ENCODE data around the gene CHST11.

The CHST11 gene

GRCh38 chr12:104718304-104718929 lies 261.7 kb downstream of the CHST11 start:
- DNase-seq (ENCODE audit: low read depth in 2 of 2) = no peak

- no peak for DNase-seq (ENCODE audit: low read depth in 2 of 2)
These were observed 263.1 kb downstream of the CHST11 start for GRCh38 chr12:104719700-104720338.

- peak in 1 of 2 experiments; percentile 37 for DNase-seq (ENCODE audit: low read depth in 2 of 2)
These were observed 263.7 kb downstream of the CHST11 start for GRCh38 chr12:104720339-104721038.

- DNase-seq (ENCODE audit: low read depth in 2 of 2) = no peak
These were observed 264.3 kb downstream of the CHST11 start for GRCh38 chr12:104721039-104721405.

DNA sequence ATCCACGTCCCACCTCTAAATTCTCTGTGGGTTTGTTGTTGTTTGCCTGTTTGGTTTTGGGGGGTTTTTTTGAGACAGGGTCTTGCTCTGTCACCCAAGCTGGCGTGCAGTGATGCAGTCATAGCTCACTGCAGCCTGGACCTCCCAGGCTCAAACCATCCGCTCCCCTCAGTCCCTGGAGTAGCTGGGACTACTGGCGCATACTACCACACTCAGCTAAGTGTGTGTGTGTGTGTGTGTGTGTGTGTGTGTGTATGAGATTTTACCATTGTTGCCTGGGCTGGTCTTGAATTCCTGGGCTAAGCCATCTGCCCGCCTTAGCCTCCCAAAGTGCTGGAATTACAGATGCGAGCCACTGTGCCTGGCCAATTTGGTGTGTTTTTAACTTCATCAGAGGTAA lies 265.2 kb downstream of the CHST11 start:
- no peak for DNase-seq (ENCODE audit: low read depth in 2 of 2)

DNA sequence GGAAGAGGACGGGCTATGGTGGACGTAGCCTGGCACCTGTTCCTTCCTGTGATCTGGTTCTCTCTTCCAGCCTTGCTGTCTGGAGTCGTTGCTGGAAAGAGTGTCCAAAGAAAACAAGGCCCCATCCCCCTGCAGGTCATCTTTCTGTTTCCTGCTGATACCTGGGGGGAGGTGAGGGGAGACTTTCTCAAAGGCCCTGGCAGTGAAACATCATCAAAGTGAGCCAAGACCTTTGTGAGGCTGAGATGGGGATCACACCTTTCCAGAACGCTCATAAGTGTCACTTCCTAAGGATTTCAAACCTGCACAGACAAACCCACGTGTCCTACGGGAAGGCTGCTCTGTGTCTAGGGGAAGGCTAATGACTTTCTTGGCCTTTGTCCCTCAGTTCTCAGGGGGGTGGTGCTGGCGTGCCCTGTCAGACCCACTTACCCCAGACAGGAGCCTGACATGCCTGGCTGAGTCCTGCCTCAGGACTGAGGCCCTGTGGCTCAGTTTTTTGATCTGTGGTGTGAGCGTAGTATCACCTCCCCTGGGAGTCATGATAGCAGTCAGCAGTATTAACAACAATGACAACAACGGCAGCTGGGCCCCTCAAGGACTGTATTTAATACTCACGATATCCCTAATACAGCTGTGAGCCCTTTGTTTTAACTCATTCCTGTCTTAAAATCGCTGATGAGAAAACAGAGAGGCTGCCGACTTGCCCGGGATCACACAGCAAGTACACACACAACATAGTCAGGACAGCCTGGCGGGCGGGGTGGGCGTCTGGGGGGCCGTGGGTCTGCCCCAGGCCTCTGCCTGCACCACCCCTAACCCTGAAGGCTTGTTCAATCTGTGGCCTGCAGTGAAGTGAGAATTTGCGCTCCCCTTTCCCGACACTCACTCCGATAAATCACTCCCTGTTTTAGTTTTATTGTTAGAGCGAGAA lies 266.1 kb downstream of the CHST11 start:
- no peak for DNase-seq (ENCODE audit: low read depth in 2 of 2)

DNA sequence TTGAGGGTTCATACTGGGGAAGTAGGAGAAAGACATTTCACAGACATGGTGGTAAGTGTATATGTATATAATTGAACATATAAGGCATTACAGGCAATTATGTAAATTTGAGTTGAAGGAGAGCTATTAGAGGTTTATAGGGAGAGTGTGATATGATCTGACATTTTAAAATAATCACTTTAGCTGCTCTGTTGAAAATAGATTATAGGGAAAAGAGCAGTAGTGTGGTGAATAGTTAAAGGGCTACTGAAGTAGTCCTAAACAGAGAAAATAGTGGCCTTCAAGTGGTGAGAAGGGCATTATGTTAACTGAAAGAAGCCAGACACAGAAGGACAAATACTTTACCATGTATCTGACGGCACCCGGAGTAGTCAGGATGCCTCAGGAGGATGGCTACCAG lies 267.1 kb downstream of the CHST11 start:
- no peak for DNase-seq (ENCODE audit: low read depth in 2 of 2)

GRCh38 chr12:104724992-104725585 lies 268.3 kb downstream of the CHST11 start:
- DNase-seq (ENCODE audit: low read depth in 2 of 2) = no peak

GRCh38 chr12:104725610-104726009 lies 268.9 kb downstream of the CHST11 start:
- no peak for DNase-seq (ENCODE audit: low read depth in 2 of 2)

DNA sequence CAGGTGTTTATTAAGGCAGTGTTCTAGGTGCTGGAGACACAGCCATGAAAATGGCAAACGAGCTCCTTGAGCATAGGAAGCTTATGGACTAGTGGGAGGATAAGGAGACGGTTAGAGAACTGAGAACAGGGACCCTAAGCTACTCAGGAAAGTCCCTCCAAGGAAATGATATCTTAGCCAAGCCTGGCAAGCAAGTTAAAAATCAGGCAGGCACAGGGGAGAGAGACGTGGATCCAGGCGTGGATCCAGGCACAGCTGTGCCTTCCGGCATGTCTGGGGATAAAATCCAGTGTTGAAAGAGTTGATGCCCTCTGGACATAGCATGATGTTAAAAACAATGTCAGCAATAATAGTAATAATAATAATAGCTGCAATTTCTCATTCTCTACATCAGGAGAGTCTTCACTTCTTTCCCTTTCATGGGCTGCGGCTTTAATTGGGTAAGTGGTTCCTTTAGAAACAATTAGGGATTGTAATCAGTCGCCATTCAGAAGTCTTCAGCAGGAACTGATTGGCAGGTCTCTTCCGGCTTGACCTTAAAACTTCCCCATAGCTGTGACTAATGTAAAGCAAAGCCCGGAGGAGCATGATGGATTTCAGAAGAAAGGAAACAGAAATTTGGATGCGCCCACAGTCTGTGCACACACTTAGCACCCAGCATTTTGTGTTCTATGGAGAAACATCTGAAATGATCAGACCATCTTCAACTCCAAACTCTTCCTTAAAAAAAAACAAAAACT lies 271.1 kb downstream of the CHST11 start:
- no peak for DNase-seq (ENCODE audit: low read depth in 2 of 2)

DNA sequence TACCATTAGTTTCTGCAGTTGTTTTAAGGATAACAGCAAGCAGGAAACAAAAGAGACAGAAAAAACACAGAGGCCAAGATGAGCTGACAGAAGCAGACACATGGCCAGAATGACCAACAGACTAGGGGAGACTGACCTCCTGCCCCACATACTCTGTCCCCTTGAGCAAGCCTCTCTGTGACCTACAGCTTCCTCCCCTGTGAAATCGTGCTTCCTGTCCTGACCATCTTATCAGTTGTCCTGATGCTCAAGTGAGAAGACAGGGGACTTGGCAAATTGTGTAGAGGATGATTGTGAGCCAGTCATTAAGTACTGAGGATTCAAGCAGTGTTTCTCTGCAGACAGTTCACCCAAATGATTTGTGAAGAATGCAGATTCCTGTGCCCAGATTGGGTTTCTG lies 272.3 kb downstream of the CHST11 start:
- DNase-seq (ENCODE audit: low read depth in 2 of 2) = no peak

- DNase-seq (ENCODE audit: low read depth in 2 of 2) = no peak
These were observed 273.1 kb downstream of the CHST11 start for GRCh38 chr12:104729610-104730446.

GRCh38 chr12:104730763-104731162 lies 274.0 kb downstream of the CHST11 start:
- DNase-seq (ENCODE audit: low read depth in 2 of 2) = no peak

GRCh38 chr12:104733717-104734175 lies 277.0 kb downstream of the CHST11 start:
- no peak for DNase-seq (ENCODE audit: low read depth in 2 of 2)

DNA sequence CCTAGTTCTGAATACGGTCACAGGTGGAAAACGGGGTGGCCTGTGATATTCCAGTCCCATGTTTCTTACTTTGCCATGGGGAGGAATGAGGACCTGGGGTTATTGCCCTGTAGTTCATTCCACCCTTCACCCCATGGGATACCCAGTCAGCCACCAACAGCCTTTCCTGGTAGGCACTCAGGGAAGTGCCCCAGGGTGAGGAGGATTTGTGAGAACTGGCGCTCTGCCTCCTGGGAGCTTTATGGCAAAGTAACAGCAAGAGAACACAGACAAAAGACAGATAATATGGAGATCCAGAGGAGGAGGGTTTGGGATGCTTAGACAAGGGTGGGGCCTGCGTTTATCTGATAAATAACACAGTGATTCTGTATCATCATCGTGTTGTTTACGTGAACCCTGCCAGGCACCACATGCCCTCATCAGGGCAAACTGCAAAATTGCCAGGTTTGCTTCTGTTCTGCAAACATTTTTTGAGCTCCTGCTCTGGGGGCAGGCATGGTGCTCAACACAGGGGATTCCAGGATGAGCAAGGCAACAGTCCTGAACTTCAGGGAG lies 277.9 kb downstream of the CHST11 start:
- DNase-seq (ENCODE audit: low read depth in 2 of 2) = no peak

DNA sequence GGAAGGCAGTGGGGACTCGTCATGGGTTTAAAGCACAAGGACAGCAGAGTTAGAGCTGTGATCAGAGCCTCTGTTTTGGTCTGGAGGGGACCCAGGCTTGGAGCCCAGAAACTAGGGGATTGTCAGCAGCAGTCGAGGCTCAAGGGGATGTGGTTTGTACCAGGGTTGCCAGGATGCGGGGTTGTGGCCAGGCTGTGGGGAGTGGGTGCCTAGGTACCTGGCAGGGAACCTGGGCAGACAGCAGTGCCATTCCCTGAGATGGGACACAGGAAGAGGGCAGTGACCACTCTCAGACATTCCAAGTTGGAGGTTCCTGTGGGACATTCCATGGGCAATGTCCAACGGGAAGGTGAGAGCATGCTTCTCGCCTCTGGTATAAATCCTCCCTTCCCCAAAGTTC lies 279.1 kb downstream of the CHST11 start:
- no peak for DNase-seq (ENCODE audit: low read depth in 2 of 2)

DNA sequence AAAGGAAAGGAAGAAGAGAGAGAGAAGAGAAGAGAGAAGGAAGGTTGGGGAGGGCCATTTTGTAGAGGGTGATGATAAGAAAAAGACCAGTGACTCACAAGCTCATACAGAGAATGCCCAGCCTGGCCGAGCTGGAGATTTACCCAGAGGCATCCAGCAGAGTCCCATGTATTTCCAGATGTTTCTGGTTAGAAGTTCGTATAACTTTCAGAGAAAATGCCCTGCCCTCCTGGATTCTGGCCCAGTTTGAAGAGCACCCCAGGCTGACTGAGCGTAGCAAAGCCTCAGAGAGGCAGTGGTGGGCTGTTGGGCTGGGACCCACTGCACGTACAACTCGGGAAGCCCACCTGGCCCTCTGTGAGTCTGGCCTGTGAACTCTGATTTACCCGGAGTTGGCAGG lies 279.6 kb downstream of the CHST11 start:
- DNase-seq (ENCODE audit: low read depth in 2 of 2) = no peak

GRCh38 chr12:104737113-104737512 lies 280.4 kb downstream of the CHST11 start:
- no peak for DNase-seq (ENCODE audit: low read depth in 2 of 2)

GRCh38 chr12:104737791-104738301 lies 281.1 kb downstream of the CHST11 start:
- no peak for DNase-seq (ENCODE audit: low read depth in 2 of 2)
